H9 (cell line): ENCODE results near the gene LRRC63. TPM values are rescaled to one million over a fixed set of nuclear protein-coding genes. Genes with fewer than 3 reads are reported as not detected.

ENCODE experiments used
- DNase-seq: peaks from one replicate; pipeline ENCODE4 v3.0.0-alpha.2; 2017
- H2AFZ ChIP-seq: one replicate; pipeline ENCODE4 v1.6.1; 2013; ENCODE audit warnings: mild to moderate bottlenecking, low read length, control low read depth, moderate library complexity
- H2AK5ac ChIP-seq: 2 replicates; pipeline ENCODE4 v1.6.1; 2013; ENCODE audit warnings: low read length, control low read depth, mixed read lengths; ENCODE audit not compliant: insufficient read length
- H2BK120ac ChIP-seq: one replicate; pipeline ENCODE4 v1.6.1; 2013; ENCODE audit warnings: low read depth, mild to moderate bottlenecking, low read length, control low read depth, inconsistent platforms; ENCODE audit not compliant: poor library complexity, severe bottlenecking
- H2BK12ac ChIP-seq: 2 replicates; pipeline ENCODE4 v1.6.1; 2013; ENCODE audit warnings: low read length, control low read depth, mixed read lengths, low read depth; ENCODE audit not compliant: insufficient read length
- H2BK15ac ChIP-seq: 2 replicates; pipeline ENCODE4 v1.6.1; 2013; ENCODE audit warnings: low read depth, low read length, control low read depth
- H2BK20ac ChIP-seq: one replicate; pipeline ENCODE4 v1.6.1; 2013; ENCODE audit warnings: low read depth, mild to moderate bottlenecking, low read length, control low read depth, inconsistent platforms; ENCODE audit not compliant: poor library complexity, severe bottlenecking
- H2BK5ac ChIP-seq: 2 replicates; pipeline ENCODE4 v1.6.1; 2013; ENCODE audit warnings: low read length, control low read depth, mixed read lengths; ENCODE audit not compliant: insufficient read length
- H3K14ac ChIP-seq: 2 replicates; pipeline ENCODE4 v1.6.1; 2013; ENCODE audit warnings: low read length, control low read depth; ENCODE audit not compliant: insufficient read depth
- H3K18ac ChIP-seq: 2 replicates; pipeline ENCODE4 v1.6.1; 2013; ENCODE audit warnings: low read depth, mild to moderate bottlenecking, mixed read lengths, low read length, control low read depth; ENCODE audit not compliant: insufficient read length
- H3K23ac ChIP-seq: 2 replicates; pipeline ENCODE4 v1.6.1; 2013; ENCODE audit warnings: low read length, control low read depth, mixed read lengths, low read depth; ENCODE audit not compliant: insufficient read length
- H3K23me2 ChIP-seq: 2 replicates; pipeline ENCODE4 v1.6.1; 2013; ENCODE audit warnings: low read depth, mild to moderate bottlenecking, mixed read lengths, low read length, control low read depth; ENCODE audit not compliant: insufficient read length, poor library complexity, severe bottlenecking
- H3K27ac ChIP-seq: 2 replicates; pipeline ENCODE4 v1.5.1; 2013; ENCODE audit warnings: low read length, control low read depth, mixed read lengths, low read depth; ENCODE audit not compliant: insufficient read length
- H3K27me3 ChIP-seq: 2 replicates; pipeline ENCODE4 v1.6.1; 2013; ENCODE audit warnings: low read length, control low read depth, inconsistent platforms; ENCODE audit not compliant: insufficient read depth
- H3K4ac ChIP-seq: 2 replicates; pipeline ENCODE4 v1.6.1; 2013; ENCODE audit warnings: low read depth, mild to moderate bottlenecking, control low read depth, inconsistent platforms, low read length, moderate library complexity
- H3K4me1 ChIP-seq: 2 replicates; pipeline ENCODE4 v1.6.1; 2013; ENCODE audit warnings: low read length, control low read depth, inconsistent platforms; ENCODE audit not compliant: insufficient read depth
- H3K4me2 ChIP-seq: 2 replicates; pipeline ENCODE4 v1.6.1; 2013; ENCODE audit warnings: low read length, control low read depth, mixed read lengths; ENCODE audit not compliant: insufficient read length, insufficient read depth
- H3K56ac ChIP-seq: 2 replicates; pipeline ENCODE4 v1.6.1; 2013; ENCODE audit warnings: low read depth, mild to moderate bottlenecking, mixed read lengths, low read length, control low read depth; ENCODE audit not compliant: insufficient read length
- H3K79me1 ChIP-seq: 2 replicates; pipeline ENCODE4 v1.6.1; 2013; ENCODE audit warnings: low read depth, mild to moderate bottlenecking, moderate library complexity, low read length, control low read depth, inconsistent platforms; ENCODE audit not compliant: insufficient read depth, poor library complexity, severe bottlenecking
- H3K79me2 ChIP-seq: 2 replicates; pipeline ENCODE4 v1.6.1; 2013; ENCODE audit warnings: low read length, control low read depth, inconsistent platforms; ENCODE audit not compliant: insufficient read depth
- H3K9ac ChIP-seq: 2 replicates; pipeline ENCODE4 v1.6.1; 2013; ENCODE audit warnings: low read length, control low read depth, mixed read lengths; ENCODE audit not compliant: insufficient read length; ENCODE audit errors: extremely low read depth
- H3K9me3 ChIP-seq: one replicate; pipeline ENCODE4 v1.6.1; 2013; ENCODE audit warnings: low read depth, low read length, inconsistent platforms; ENCODE audit not compliant: control insufficient read depth
- H3T11ph ChIP-seq: one replicate; pipeline ENCODE4 v1.6.1; 2013; ENCODE audit warnings: mild to moderate bottlenecking, low read length, control low read depth, inconsistent platforms
- H4K20me1 ChIP-seq: one replicate; pipeline ENCODE4 v1.6.1; 2013; ENCODE audit not compliant: control insufficient read depth, insufficient read length, insufficient read depth
- H4K5ac ChIP-seq: 2 replicates; pipeline ENCODE4 v1.6.1; 2013; ENCODE audit warnings: low read depth, mild to moderate bottlenecking, mixed read lengths, low read length, control low read depth; ENCODE audit not compliant: insufficient read length
- H4K8ac ChIP-seq: replicated peaks from 2 replicates; pipeline ENCODE4 v1.6.1; 2013; ENCODE audit warnings: low read length, control low read depth, mixed read lengths, low read depth; ENCODE audit not compliant: insufficient read length
- H4K91ac ChIP-seq: 2 replicates; pipeline ENCODE4 v1.6.1; 2013; ENCODE audit warnings: low read depth, mild to moderate bottlenecking, moderate library complexity, mixed read lengths, low read length, control low read depth; ENCODE audit not compliant: insufficient read length
- H3K27ac Mint-ChIP-seq, 3 experiments: 2 replicates in 2 of 3; 3 replicates in 1 of 3; pipeline ENCODE4 v1.8.0; 2020 to 2021; ENCODE audit warnings: mixed read lengths in 3 of 3, mild to moderate bottlenecking in 1 of 3, moderate library complexity in 1 of 3
- H3K27me3 Mint-ChIP-seq: 2 replicates; pipeline ENCODE4 v1.8.0; 2021; ENCODE audit warnings: low read depth, mild to moderate bottlenecking, moderate library complexity, mixed read lengths
- H3K36me3 Mint-ChIP-seq, 3 experiments: 2 replicates in 2 of 3; 3 replicates in 1 of 3; pipeline ENCODE4 v1.8.0; 2020 to 2021; ENCODE audit warnings: low read depth in 3 of 3, mixed read lengths in 3 of 3; ENCODE audit not compliant: insufficient read depth in 1 of 3
- H3K4me1 Mint-ChIP-seq, 2 experiments: 2 replicates each; pipeline ENCODE4 v1.8.0; 2020; ENCODE audit warnings: mixed read lengths in 2 of 2
- H3K4me3 Mint-ChIP-seq, 2 experiments: 2 replicates in 1 of 2; 3 replicates in 1 of 2; pipeline ENCODE4 v1.8.0; 2020 to 2021; ENCODE audit warnings: mild to moderate bottlenecking in 2 of 2, mixed read lengths in 2 of 2, moderate library complexity in 1 of 2
- H3K9me3 Mint-ChIP-seq, 2 experiments: 2 replicates in 1 of 2; 3 replicates in 1 of 2; pipeline ENCODE4 v1.8.0; 2020; ENCODE audit warnings: mild to moderate bottlenecking in 2 of 2, mixed read lengths in 2 of 2, moderate library complexity in 1 of 2
- WGBS: extraction: QIAGEN DNeasy Blood & Tissue Kit; methylation state at CpG from one replicate; pipeline ENCODE4 v1.1.7; 2013; ENCODE audit warnings: missing lambda C conversion rate, low lambda C conversion rate, mixed read lengths; ENCODE audit not compliant: insufficient read length; ENCODE audit errors: extremely low coverage; 5-methylcytosine and 5-hydroxymethylcytosine counted together
- total RNA-seq: library from RNA; stranded (reverse); gene quantifications from 2 replicates; pipeline ENCODE4 v1.2.1, GENCODE V29; 2021
- TF ChIP-seq, protein P1 (sequence below): fragments of 200-600 bp; sonication (generic); conservative IDR thresholded peaks from 3 replicates; pipeline ENCODE4 v1.8.0; 2021; ENCODE audit warnings: antibody characterized with exemption, mild to moderate bottlenecking

The LRRC63 gene
- total RNA-seq, 1 experiment from 2014 or later = not detected

DNA sequence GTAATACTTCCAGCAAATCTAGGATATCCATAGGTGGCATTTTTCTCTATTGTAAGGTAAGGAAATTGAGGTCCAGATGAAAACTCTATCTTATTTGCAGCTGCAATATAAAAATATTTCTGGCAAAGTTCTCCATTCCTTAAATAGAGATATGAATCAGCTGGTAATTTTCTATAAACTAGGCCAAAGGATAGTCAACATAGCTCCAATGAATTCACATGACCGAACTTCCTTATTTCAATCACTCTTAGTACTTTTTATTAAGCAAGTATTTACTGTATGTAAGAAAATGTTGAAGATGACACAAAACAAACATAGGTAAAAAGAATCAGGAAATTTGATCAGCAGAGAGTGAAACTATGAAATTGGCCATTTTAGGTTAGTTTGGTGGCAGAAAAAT lies 16.7 kb upstream of the LRRC63 start:
- Histone ChIP-seq H4K20me1 (no peaks in the 10 kb centered on the region), H2BK20ac (no peak overlapping the region), H4K91ac (no peak overlapping the region), H2AFZ (no peak overlapping the region), H3K23me2 (no peaks in the 10 kb centered on the region), H4K5ac (no peak overlapping the region), H3K56ac (no peak overlapping the region), H3K27me3 (no peaks in the 10 kb centered on the region), H3K27ac (no peak overlapping the region), H3K14ac (no peak overlapping the region), H2BK5ac (no peak overlapping the region), H3K4me1 (no peaks in the 10 kb centered on the region), H4K8ac (no peak overlapping the region), H3K79me2 (no peaks in the 10 kb centered on the region), H3K4ac (no peak overlapping the region), H2BK120ac (no peak overlapping the region), H3K18ac (no peak overlapping the region), H3K4me2 (no peak overlapping the region), H3K79me1 (no peaks in the 10 kb centered on the region), H3T11ph (no peak overlapping the region), H2AK5ac (no peak overlapping the region), H2BK12ac (no peak overlapping the region), H2BK15ac (no peak overlapping the region), H3K9ac (no peak overlapping the region), H3K23ac (no peak overlapping the region), H3K9me3 (no peaks in the 10 kb centered on the region)
- Mint-ChIP-seq H3K27ac (no peak overlapping the region), H3K4me3 (no peak overlapping the region), H3K36me3 (no peaks in the 10 kb centered on the region), H3K27me3 (no peaks in the 10 kb centered on the region; the same call in 1 of the 2 replicates), H3K9me3 (no peaks in the 10 kb centered on the region), H3K4me1 (no peaks in the 10 kb centered on the region)
- WGBS = no CpG with 5 or more reads among the region's 1 CpG
- TF ChIP-seq, protein P1, sequence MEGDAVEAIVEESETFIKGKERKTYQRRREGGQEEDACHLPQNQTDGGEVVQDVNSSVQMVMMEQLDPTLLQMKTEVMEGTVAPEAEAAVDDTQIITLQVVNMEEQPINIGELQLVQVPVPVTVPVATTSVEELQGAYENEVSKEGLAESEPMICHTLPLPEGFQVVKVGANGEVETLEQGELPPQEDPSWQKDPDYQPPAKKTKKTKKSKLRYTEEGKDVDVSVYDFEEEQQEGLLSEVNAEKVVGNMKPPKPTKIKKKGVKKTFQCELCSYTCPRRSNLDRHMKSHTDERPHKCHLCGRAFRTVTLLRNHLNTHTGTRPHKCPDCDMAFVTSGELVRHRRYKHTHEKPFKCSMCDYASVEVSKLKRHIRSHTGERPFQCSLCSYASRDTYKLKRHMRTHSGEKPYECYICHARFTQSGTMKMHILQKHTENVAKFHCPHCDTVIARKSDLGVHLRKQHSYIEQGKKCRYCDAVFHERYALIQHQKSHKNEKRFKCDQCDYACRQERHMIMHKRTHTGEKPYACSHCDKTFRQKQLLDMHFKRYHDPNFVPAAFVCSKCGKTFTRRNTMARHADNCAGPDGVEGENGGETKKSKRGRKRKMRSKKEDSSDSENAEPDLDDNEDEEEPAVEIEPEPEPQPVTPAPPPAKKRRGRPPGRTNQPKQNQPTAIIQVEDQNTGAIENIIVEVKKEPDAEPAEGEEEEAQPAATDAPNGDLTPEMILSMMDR = no peak
- no peak for DNase-seq
